SK-N-MC (cell line): ENCODE measurements around the gene TBL1X.

Experiments used
- EZH2 ChIP-seq: fragments of 200-600 bp; sonication (generic); IDR thresholded peaks from one replicate; pipeline ENCODE4 v1.6.1; 2017; ENCODE audit warnings: antibody characterized with exemption
- POLR2AphosphoS5 ChIP-seq: IDR thresholded peaks from 2 replicates; pipeline ENCODE4 v1.6.1; 2012; ENCODE audit warnings: mild to moderate bottlenecking, low read depth, low read length, borderline replicate concordance

DNA sequence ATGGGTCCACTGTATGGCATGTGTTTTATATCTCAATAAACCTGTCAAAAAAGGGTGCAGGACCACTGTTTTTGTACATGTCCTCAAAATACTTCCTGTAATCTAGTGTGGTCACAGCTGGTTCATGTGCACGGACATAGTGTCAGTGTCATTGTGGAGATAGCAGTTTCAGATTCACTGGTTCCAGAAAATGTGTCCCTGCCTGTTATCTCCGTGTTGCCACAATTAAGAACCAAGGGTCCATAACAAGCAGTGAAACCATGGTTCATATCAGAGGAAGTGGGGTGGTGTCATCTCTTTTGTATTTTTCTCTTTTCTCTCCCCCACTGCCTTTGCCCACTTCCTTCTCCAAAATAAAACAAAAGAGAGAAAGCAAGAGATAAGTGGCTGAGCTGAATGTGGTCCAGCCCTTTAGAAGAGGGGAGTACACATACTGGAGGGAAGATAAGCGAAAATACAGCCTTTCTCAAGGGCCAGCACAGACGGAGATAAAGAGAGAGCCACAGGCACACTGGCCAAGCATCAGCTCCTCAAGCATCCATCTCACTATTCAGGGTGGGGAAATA lies 51.2 kb downstream of the TBL1X start:
- TF ChIP-seq EZH2: no peak
- TF ChIP-seq POLR2AphosphoS5: no peak
